ENCODE measurements around the gene S1PR2.

Gene S1PR2, protein sequence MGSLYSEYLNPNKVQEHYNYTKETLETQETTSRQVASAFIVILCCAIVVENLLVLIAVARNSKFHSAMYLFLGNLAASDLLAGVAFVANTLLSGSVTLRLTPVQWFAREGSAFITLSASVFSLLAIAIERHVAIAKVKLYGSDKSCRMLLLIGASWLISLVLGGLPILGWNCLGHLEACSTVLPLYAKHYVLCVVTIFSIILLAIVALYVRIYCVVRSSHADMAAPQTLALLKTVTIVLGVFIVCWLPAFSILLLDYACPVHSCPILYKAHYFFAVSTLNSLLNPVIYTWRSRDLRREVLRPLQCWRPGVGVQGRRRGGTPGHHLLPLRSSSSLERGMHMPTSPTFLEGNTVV

DNA sequence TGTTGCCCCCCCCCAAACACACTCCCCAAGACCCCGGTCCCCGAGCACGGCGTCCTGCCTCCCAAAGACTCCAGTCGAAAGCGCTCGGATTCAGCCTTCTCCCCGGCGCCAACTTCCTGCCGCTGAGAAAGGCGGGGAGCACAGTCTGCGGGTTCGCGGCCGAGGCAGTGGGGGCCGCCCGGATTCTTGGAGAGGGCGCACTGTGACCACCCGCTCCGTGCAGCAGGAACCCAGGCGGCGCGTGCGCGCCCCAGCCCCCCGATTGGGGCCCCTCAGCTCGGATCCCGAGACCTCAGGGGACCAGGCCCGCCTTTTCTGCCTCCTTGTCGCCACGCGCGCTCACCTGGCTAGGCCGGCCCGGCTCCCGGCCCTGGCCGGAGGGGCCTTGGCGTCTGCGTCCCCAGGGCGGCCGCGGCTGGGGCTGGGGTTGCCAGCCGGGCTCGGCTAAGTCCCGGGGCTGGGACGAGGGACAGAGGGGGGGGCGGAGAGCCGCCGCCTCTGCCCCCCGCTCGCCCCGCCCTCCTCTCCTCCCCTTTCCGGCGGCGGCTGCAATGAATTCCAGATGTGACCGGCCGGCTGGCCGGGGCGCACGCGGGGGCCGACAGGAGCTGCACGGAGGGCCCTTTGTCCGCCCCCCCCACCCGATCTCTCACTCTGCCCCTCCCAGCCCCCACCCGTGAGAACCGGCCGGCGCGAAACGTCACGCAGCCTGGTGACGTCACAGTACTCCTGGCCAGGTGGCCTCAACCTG lies at the start of gene S1PR2:
Gene S1PR2, minus strand, starts transcription at position 471 of the 751 bp plus-strand sequence. CDS start 6,426 bp downstream, outside the sequence.
- peak; percentile 65 for DNase-seq

DNA sequence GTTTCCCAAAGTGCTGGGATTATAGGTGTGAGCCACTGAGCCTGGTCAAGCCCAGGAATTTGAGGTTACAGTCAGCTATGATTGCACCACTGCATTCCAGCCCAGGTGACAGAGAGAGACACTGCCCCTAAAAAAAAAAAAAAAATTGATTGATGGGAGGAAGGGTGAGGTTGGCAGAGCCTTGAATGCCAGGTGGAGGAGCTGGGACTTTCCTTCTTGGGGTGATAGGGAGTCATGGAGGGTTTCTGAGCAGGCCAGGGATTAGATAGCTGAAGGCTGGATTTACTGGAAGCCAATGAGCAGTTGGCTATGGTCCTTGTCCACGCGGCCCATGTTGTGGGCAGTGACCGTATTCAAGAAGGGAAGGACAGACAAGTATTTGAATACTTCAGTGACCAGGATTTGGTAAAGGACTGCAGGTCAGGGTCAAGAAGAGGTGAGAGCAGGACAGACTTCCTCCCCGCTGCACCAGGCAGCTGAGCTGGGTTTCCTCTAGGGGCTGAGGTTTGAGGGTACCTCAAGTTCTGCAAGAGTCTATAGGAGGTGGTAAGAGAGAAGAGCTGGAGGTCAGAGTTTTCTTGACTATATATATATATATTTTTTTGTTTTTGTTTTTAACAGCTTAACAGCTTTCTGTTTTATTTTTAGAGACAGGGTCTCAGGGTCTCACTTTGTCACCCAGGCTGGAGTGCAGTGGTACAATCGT lies 48.8 kb upstream of the S1PR2 start:
- no peak for DNase-seq

DNA sequence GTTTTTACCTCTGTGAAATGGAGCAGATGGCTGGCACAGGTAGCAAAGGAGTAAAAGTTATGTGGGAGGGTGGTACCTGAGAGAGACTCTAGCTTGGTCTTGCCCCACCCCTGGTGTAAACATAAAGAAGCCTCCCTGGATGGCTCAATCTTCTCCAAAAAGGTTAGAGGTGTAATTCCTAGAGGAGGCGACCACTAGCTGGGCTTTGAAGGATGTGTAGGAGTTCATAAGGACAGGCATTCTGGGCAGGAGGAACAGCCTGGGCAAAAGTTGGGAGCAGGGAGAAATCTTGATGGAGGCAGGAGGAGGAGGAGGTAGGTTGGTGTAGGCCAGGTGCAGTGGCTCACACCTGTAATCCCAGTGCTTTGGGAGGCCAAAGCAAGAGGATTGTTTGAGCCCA lies 47.8 kb upstream of the S1PR2 start:
- no peak for DNase-seq

DNA sequence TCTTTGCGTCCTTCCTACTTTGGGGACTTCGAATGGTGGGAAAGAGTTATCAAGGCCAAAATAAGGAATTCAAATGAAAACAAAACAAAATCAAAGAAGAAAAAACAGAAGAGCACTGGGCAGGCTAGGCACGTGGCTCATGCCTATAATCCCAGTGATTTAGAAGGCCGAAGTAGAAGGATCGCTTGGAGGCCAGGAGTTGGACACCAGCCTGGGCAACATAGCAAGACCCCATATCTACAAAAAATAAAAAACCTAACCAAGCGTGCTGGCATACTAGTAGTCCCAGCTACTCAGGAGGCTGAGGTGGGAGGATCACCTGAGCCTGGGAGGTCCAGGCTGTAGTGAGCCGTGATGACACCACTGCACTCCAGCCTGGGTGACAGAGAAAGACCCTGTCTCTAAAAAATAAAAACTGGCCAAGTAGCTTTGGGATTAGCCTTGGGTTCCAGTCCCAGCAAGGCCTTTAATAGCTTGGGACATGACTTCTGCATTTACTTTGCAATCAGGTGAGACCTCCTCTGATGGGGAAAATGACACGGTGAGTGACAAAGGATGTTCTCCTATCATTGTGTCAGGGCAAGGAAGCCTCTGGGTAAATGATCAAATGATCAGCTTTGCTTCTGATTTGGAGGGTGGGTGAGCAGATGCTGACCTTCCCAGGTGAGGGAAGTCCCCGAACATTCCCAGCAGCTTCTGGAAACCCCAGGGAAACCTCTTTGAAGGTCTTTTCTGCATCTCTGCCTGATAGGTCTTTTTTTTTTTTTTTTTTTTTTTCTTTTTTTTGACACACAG lies 46.9 kb upstream of the S1PR2 start:
- DNase-seq: no peak

DNA sequence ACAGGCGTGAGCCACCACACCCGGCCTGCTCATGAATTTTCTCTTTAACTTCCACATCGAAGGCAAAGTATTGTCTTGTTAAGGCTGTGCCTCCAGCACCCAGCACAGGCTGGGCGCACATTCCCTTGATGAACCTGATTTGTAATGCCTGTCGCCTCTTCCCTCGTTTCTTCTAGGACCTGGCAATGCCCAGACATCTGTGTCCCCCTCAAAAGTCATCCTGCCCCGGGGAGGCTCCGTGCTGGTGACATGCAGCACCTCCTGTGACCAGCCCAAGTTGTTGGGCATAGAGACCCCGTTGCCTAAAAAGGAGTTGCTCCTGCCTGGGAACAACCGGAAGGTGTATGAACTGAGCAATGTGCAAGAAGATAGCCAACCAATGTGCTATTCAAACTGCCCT lies 43.5 kb upstream of the S1PR2 start:
- DNase-seq: no peak

DNA sequence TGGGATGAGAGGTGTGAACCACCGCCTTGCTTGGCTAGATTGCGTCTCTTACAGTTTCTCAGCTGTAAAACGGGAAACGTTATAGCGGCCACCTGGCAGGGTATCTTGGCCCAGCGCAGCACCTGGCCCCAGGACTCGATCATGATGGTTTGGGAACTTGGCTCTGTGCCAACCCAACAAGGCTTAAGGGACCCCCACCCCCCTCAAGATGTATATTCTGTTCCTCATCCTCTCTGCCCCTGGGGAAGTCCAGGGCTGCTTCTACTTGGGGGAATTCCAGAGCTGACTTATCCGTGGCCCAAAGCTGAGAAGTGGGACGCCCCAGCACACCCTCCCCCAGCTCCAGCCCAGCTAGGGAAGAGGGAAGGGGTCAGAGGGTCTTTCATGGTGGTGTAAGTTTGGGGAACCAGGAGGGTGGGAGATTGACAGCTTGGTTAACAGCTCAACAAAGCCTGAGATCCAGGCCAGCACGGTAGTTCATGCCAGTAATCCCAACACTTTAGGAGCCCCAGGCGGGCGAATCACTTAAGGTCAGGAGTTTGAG lies 40.5 kb upstream of the S1PR2 start:
- DNase-seq: no peak

DNA sequence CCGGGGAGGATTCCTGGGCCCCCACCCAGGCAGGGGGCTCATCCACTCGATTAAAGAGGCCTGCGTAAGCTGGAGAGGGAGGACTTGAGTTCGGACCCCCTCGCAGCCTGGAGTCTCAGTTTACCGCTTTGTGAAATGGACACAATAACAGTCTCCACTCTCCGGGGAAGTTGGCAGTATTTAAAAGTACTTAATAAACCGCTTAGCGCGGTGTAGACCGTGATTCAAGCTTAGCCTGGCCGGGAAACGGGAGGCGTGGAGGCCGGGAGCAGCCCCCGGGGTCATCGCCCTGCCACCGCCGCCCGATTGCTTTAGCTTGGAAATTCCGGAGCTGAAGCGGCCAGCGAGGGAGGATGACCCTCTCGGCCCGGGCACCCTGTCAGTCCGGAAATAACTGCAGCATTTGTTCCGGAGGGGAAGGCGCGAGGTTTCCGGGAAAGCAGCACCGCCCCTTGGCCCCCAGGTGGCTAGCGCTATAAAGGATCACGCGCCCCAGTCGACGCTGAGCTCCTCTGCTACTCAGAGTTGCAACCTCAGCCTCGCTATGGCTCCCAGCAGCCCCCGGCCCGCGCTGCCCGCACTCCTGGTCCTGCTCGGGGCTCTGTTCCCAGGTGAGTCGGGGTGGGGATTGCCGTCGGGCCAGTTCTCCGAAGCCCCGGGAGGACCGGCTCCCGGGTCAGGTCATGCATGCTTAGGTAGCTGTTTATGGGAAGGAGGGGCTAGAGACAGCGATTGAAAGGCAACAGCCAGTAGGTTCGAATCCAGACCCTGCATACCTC lies 39.7 kb upstream of the S1PR2 start, which contains the start of gene ICAM1:
Gene ICAM1, plus strand, starts transcription at position 505 of the 779 bp plus-strand sequence. Its CDS starts 40 bp downstream, at position 545.
- DNase-seq: peak; percentile 5

DNA sequence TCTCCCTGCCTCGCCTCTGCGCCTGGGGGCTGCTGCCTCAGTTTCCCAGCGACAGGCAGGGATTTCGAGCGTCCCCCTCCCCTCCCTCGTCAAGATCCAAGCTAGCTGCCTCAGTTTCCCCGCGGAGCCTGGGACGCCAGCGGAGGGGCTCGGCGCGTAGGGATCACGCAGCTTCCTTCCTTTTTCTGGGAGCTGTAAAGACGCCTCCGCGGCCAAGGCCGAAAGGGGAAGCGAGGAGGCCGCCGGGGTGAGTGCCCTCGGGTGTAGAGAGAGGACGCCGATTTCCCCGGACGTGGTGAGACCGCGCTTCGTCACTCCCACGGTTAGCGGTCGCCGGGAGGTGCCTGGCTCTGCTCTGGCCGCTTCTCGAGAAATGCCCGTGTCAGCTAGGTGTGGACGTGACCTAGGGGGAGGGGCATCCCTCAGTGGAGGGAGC lies 39.1 kb upstream of the S1PR2 start:
- DNase-seq: no peak

DNA sequence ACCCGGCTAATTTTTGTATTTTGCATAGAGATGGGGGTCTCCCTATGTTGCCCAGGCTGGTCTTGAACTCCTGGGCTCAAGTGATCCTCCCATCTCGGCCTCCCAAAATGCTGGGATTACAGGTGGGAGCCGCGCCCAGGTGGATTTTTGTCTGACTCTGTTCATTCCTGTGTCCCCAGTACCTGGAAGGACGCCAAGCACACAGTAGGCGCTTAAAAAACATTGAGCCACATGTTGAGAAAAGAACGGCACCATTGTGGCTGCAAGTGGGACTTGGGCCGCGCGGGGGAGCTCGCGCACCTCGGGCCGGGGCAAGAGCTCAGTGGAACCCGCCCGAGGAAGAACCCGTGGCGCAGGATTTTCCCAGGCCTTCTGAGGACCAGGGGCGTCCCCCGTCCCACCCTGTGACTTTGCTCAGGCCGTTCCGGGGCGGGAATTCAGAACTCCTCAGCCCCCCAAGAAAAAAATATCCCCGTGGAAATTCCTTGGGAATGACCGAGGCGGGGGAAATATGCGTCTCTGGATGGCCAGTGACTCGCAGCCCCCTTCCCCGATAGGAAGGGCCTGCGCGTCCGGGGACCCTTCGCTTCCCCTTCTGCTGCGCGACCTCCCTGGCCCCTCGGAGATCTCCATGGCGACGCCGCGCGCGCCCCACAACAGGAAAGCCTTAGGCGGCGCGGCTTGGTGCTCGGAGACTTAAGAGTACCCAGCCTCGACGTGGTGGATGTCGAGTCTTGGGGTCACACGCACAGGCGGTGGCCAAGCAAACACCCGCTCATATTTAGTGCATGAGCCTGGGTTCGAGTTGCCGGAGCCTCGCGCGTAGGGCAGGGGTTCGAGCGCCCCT lies 38.4 kb upstream of the S1PR2 start:
- peak; percentile 22 for DNase-seq

DNA sequence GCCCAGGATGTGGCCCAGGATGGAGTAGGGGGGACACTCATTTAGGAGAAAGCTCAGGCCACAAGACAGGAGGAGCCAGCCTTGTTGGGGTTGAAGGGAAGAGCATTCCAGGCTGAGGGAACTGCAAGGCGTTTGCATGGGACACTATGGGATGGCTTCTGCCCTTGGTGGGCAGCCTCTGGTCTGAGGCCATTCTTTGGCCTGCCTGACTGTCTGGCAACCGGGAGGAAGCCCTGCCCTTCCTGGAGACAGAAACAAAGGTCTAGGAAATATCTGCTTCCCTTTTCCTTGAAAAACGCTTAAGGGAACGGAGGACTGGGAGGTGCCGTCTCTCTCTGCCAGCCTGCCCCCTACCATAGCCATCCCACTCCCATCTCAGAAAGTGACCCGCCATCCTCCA lies 36.9 kb upstream of the S1PR2 start:
- DNase-seq: no peak

DNA sequence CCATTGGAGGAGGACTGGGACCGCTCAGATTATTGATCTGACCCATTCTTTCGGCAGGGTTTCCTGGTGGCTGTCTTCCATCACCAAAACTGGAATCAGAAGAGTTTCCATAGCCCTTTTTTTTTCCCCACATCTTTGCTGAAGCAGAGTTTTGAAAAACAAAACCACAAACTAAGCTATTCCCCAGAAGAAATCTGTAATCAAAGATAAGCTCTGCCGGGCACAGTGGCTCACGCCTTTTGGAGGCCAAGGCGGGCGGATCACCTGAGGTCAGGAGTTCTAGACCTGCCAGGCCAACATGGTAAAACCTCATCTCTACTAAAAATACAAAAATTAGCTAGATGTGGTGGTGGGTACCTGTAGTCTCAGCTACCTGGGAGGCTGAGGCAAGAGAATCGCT lies 35.6 kb upstream of the S1PR2 start:
- DNase-seq: no peak

DNA sequence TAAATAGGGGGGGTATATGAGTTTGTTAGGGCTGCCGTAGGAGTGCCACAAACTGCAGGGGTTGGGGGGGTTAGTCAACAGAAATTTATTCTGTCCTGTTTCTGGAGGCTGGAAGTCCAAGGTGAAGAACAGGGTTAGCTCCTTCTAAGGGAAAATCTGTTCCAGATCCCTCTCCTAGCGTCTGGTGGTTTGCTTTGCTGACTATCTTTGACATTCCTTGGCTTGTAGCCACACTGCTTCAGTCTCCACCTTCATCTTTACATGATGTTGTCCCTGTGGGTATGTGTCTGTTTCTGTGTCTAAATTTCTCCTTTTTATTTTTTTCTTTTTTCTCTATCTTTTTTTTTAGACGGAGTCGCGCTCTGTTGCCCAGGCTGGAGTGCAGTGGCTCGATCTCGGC lies 31.6 kb upstream of the S1PR2 start:
- DNase-seq: no peak

DNA sequence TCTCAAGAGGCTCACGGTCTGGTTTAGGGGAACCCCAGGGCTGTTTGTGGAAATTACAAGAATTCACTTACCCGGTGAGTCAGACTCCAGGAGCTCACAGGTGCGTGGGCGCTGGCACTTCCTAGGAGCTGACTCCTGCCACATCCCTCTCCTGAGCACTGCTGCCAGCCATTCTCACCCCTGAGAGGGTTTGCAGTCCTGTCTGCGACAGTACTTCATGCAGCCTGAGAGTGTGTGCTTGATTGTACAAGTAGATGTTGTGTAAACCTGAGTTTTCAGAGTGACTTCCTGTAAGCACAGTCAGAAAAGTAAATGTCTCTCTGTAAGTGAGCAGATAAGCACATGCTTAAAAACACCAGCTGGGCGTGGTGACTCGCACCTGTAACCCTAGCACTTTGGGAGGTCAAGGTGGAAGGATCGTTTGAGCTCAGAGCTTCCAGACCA lies 29.0 kb upstream of the S1PR2 start:
- peak; percentile 81 for DNase-seq

DNA sequence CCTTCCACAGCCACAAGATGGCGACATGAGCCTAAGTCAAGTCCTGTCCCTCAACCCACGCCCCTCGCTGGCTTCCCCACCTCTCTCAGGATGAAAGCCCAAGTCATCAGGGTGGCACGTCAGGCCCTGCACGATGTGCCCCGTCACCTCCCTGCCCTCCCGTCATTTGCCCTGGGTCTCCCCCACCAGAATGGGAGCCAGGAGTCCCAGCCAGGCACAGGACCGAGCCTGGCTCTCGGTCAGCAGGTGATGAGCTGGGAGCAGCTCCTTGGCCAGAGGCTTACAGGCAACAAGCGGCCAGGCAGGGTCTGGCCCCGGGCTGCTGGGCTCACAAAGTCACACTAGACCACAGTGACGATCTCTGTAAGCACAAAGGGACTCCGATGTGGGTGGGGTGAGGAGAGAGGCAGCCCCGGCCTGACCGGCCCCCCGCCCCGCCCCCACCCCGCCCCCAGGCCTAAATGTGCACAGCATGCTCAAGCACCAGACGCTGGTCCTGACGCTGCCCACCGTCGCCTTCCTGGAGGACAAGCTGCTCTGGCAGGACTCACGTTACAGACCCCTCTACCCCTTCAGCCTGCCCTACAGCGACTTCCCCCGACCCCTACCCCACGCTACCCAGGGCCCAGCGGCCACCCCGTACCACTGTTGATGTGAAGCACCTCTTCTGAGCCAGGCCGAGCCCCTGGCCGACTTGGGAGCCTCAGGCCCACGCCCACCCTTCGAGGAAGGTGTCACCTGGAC lies 28.2 kb upstream of the S1PR2 start:
- DNase-seq: peak; percentile 60

DNA sequence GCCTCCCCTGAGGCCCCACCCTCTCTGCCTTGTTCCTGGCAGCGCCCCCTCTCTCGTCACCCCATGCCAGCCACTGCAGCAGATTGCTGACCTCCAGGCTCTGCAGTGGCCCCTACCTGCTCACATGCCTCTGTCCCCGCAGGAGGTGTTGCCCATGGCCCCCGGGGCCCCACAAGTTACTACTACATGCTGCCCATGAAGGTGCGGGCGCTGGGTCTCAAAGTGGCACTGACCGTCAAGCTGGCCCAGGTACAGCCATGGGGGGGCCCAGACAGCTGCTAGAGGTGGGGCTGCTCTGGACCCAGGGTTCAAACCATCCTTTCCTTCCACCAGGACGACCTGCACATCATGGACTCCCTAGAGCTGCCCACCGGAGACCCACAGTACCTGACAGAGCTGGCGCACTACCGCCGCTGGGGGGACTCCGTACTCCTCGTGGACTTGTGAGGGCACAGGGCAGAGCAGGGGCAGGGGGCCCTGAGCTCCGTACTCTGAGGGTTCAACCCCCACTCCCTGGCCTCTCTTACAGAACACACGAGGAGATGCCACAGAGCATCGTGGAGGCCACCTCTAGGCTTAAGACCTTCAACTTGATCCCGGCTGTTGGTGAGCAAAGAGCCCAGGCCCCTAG lies 27.1 kb upstream of the S1PR2 start:
- no peak for DNase-seq

DNA sequence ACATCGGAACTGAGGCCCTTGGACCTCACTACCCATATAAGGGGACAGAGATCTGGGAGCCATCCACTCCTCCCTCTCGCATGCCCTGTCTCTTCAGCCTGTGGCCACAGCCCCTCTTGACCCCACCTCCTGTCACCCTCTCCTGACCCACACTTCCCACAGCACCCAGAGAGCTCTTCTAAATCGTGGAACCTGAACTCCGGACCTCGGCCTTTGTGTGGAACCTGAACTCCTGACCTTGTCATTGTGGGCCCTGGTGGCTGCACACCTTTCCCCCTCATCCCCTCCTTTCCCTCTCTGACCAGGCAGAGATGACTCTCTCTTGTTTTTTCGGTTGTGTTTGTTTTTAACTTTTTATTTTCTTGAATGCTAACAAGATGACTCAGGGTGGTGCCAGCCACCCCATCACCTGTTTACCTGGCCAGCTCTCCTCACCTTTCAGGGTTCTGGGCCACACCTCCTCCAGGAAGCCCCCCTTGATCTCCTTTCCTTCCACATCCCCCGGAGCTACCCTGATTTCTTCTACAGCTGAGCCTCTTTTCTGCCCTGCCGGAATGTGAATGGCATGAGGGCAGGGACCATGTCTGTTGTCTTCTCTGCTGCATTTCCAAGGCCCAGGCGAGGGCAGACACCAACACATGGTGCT lies 26.0 kb upstream of the S1PR2 start:
- DNase-seq: no peak

DNA sequence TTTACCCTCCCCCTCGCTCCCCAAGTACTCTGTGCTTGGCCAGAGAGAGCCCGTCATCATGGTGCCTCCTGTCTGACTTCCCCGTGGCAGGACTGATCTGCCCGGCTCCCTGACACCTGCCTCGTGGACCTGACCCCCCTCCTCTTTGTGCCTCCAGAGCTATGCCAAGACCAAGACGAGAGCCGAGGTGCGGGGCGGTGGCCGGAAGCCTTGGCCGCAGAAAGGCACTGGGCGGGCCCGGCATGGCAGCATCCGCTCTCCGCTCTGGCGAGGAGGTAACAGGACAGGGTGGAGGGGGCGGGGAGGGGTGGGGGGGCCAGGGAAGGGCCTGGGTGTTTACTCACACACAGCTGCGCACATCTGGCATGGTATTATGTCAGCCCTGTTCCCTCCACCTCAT lies 25.4 kb upstream of the S1PR2 start:
- DNase-seq: no peak

DNA sequence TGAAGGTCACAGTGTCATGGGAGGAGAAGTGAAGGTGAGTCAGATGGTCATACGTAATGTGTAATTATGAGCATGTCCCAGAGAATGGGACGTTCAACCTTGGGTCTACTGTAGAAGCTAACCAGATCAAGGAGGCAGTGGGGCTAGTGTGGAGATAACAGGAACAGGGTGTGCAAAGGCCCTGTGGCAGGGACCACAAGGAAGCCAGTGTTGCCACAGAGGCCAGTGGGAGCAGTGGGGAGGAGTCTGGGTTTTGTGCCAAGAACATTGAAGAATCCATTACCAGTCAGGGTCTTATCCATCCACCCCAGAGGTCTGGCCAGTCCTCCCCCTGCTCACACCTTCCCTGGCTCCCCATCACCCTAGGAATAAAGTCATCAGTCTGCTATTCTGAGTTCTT lies 24.2 kb upstream of the S1PR2 start:
- DNase-seq: no peak

DNA sequence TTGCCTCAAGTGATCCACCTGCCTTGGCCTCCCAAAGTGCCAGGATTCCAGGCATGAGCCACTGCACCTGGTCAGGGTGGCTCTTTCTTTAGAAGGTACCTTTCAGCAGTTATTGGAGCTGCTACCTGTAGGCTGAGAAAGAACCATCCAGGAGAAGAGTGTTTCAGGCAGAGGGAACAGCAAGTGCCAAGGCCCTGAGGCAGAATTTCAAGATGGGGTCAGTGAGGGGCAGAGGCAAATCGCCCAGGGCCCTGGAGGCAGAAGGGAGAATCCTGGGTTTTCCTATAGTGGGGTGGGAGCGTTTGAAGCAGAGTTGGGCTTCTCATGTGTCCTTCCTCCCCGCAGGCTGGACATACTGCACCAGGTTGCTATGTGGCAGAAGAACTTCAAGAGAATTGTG lies 23.1 kb upstream of the S1PR2 start:
- DNase-seq: no peak

Measured in NCI-H510A treated with DMSO at 0.1 percent for 48 hours (cell line).